ENCODE data around the gene SEC62. TPM values are rescaled to one million over a fixed set of nuclear protein-coding genes. Genes with fewer than 3 reads are reported as not detected.

The SEC62 gene
- total and polyA plus RNA-seq, 2 of the 4 experiments (the other 2 are of a cell fraction): 33.2 to 36.6 TPM

- TF ChIP-seq MAFK (IDR thresholded peaks at IDR 0.05; ENCODE audit: low read depth, low read length): no peak
Observed at GRCh38 chr3:169948559-169949448, 17.8 kb upstream of the SEC62 start (continued).

GRCh38 chr3:169952045-169952444, 14.6 kb upstream of the SEC62 start:
- peaks cover 28% of the 10 kb centered on the region for H3K27me3 ChIP-seq (ENCODE audit: control insufficient read depth, insufficient read depth, low read length)
- WGBS, 2 experiments (ENCODE audit: extremely low coverage in 2 of 2, insufficient read length in 1 of 2): no CpG with 5 or more reads among the region's 1 CpG
- H3K4ac ChIP-seq (ENCODE audit: low read depth, low read length): no peak overlapping the region
- H4K8ac ChIP-seq (ENCODE audit: low read depth in 2 of 2, low read length in 2 of 2): no peak overlapping the region
- H3K18ac ChIP-seq (ENCODE audit: low read depth, low read length): no peak overlapping the region
- ATAC-seq (ENCODE audit: low read depth) (no peak), DNase-seq (no peak)
- H3K9me1 ChIP-seq (ENCODE audit: insufficient read depth, low read length): no peaks in the 10 kb centered on the region
- no peaks in the 10 kb centered on the region for H3K9me3 ChIP-seq (ENCODE audit: control insufficient read depth, insufficient read depth, low read length)
- no peaks in the 10 kb centered on the region for H4K20me1 ChIP-seq (ENCODE audit: insufficient read depth, low read length)
- POLR2A ChIA-PET (ENCODE audit: unreplicated experiment): no interaction called here
- H2BK20ac ChIP-seq (ENCODE audit: low read depth, low read length): no peak overlapping the region
- intact Hi-C loops (cut with micrococcal nuclease): no loop called here
- CTCF ChIA-PET: no interaction called here
- H3K79me1 ChIP-seq (ENCODE audit: low read depth in 1 of 2, low read length in 2 of 2): no peaks in the 10 kb centered on the region
- no peak overlapping the region for H3K27ac ChIP-seq (ENCODE audit: insufficient read depth, low read length)
- in situ Hi-C loops (cut with MboI; ENCODE audit: low sequenced_read_pairs): no loop called here
- H3K4me3 ChIP-seq (ENCODE audit: insufficient read depth, low read depth, low read length): no peak overlapping the region
- H3K4me1 ChIP-seq (ENCODE audit: control insufficient read depth, insufficient read depth, low read length): no peaks in the 10 kb centered on the region
- H3K4me2 ChIP-seq (ENCODE audit: low read depth, low read length): no peak overlapping the region
- dilution Hi-C loops (cut with HindIII; ENCODE audit: low sequenced_read_pairs, unreplicated experiment): no loop called here
- H2AK9ac ChIP-seq (replicated peaks; ENCODE audit: low read depth, low read length, poor library complexity): no peak overlapping the region
- no peak overlapping the region for H2AFZ ChIP-seq (replicated peaks; ENCODE audit: low read length, poor library complexity)
- no peak overlapping the region for H4K91ac ChIP-seq (ENCODE audit: insufficient read depth, low read depth, low read length)
- no peak overlapping the region for H2BK15ac ChIP-seq (ENCODE audit: low read depth, low read length)
- H3K56ac ChIP-seq (ENCODE audit: extremely low read depth, insufficient read depth, low read length): no peak overlapping the region
- no peaks in the 10 kb centered on the region for H3K36me3 ChIP-seq (ENCODE audit: control insufficient read depth, insufficient read depth, low read length)
- no peak overlapping the region for H2BK5ac ChIP-seq (ENCODE audit: low read depth, low read length, poor library complexity, severe bottlenecking)
- no peak overlapping the region for H2BK120ac ChIP-seq (ENCODE audit: low read depth, low read length)
- H3K9ac ChIP-seq (ENCODE audit: low read depth, low read length): no peak overlapping the region
- no TSS peak for BruUV-seq (replicated peaks)
- no peak overlapping the region for H2AK5ac ChIP-seq (ENCODE audit: low read depth, low read length)
- no peak overlapping the region for H3K23ac ChIP-seq (ENCODE audit: low read depth, low read length)
- no peak overlapping the region for H4K5ac ChIP-seq (ENCODE audit: low read depth, low read length)
- no peak overlapping the region for H3K14ac ChIP-seq (replicated peaks; ENCODE audit: low read depth, low read length)
- no peak for TF ChIP-seq CEBPB (IDR thresholded peaks at IDR 0.05; ENCODE audit: low read depth, low read length)
- TF ChIP-seq NFE2L2 (IDR thresholded peaks at IDR 0.05; ENCODE audit: low read depth, low read length): no peak
- no peak for TF ChIP-seq CTCF (conservative IDR thresholded peaks at IDR 0.05; ENCODE audit: low read depth, low read length)
- TF ChIP-seq, protein P1, sequence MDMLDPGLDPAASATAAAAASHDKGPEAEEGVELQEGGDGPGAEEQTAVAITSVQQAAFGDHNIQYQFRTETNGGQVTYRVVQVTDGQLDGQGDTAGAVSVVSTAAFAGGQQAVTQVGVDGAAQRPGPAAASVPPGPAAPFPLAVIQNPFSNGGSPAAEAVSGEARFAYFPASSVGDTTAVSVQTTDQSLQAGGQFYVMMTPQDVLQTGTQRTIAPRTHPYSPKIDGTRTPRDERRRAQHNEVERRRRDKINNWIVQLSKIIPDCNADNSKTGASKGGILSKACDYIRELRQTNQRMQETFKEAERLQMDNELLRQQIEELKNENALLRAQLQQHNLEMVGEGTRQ (IDR thresholded peaks at IDR 0.05; ENCODE audit: low read depth, low read length): no peak
- TF ChIP-seq RFX5 (IDR thresholded peaks at IDR 0.05; ENCODE audit: low read depth, low read length): no peak
- no peak for TF ChIP-seq ELK1 (IDR thresholded peaks at IDR 0.05; ENCODE audit: borderline replicate concordance, low read depth, low read length)
- TF ChIP-seq CHD1 (IDR thresholded peaks at IDR 0.05; ENCODE audit: low read depth, low read length): no peak
- TF ChIP-seq RCOR1 (IDR thresholded peaks at IDR 0.05; ENCODE audit: insufficient replicate concordance, low read length): no peak
- TF ChIP-seq BHLHE40 (IDR thresholded peaks at IDR 0.05; ENCODE audit: low read depth, low read length): no peak
- TF ChIP-seq RAD21 (IDR thresholded peaks at IDR 0.05; ENCODE audit: low read length): no peak
- TF ChIP-seq MXI1 (IDR thresholded peaks at IDR 0.05; ENCODE audit: borderline replicate concordance, low read depth, low read length): no peak
- no peak for TF ChIP-seq POLR2A (IDR thresholded peaks at IDR 0.05; ENCODE audit: low read depth, low read length)
- no peak for TF ChIP-seq MAFK (IDR thresholded peaks at IDR 0.05; ENCODE audit: low read depth, low read length)
